ENCODE data around the gene CALN1.
"Not testable (repeated sequence)": the region's sequence is repeated elsewhere in the genome, so short reads cannot be mapped to it uniquely, and the experiment has no call there.

CALN1 gene

DNA sequence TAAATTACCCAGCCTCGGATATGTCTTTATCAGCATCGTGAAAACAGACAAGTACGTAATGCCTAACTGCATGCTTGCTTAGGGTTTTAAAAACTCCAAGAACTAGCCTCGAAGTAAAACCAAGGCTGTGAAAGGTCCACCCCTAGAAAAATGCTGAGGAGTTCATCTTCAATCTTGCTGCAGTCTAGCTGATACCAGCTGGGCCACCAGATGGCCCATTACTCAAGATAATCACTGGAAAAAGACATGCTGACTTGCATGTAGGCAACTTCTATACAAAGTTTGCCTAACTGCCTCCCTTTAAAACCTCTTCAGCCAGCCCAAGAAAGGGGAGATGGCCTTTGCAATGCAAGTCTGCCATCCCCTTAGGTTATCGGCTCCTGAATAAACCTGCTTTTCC, 666.1 kb downstream of the CALN1 start:
- DNase-seq (ENCODE audit: low read depth in 2 of 2), result no peak

GRCh38 chr7:71740174-71740560, 672.0 kb downstream of the CALN1 start:
- no peak for DNase-seq (ENCODE audit: low read depth in 2 of 2)

DNA sequence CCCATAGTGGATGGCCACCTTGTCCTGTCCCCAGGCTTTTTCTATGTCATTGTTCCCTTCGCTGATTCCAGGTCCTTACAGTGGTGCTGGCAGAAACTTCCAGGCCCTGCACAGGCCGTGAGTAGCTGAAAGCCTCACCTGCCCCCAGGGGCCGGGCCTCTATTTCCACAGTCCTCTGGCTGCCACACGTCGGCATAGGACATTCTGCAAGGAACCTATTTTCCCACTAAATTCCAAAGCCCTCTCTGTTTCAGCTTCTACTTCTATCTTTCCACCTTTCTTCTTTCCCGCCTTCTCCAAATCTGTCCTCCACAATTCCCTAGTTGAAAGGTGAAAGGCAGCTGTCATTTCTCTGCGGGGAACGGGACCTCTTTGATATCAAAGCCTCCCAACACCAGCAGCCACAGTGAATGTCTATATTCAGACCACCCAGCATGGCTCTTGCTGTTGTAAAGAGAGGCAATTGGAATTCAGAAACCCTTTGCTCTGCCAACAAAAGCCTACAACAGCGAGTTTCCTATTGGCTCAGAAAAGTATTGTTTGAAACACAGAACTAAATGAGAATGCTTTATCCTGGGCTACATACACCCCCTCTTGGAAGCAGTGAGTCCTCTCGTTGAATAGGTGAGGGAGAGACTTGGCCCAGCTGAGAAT, 672.5 kb downstream of the CALN1 start:
- DNase-seq (ENCODE audit: low read depth in 2 of 2), result no peak

- not testable (repeated sequence) for DNase-seq (ENCODE audit: low read depth in 2 of 2)
Measured at GRCh38 chr7:71737931-71738540, 674.1 kb downstream of the CALN1 start.

GRCh38 chr7:71735961-71736556, 676.1 kb downstream of the CALN1 start:
- peak in 1 of 2 donors; percentile 6 for DNase-seq (ENCODE audit: low read depth in 2 of 2)

GRCh38 chr7:71733107-71733870, 678.8 kb downstream of the CALN1 start:
- DNase-seq (ENCODE audit: low read depth in 2 of 2), result peak; percentile 24 to 59

DNA sequence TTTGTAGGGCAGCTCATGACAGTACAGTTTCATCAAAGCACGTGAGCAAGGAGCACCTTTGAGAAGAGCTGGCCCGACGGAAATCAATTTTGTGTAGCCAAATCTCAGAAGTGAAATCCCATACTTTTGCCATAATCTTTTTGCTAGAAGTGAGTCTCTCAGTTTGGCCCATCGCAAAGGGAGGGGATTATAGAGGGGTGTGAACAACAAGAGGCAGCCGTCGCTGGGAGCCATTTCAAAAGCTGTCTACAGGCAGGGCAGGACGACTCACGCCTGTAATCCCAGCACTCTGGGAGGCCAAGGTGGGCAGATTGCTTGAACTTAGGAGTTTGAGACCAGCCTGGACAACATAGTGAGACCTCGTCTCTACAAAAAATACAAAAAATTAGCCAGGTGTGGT, 680.4 kb downstream of the CALN1 start:
- no peak for DNase-seq (ENCODE audit: low read depth in 2 of 2)

Data from stimulated activated CD4-positive, alpha-beta T cell treated with anti-CD3 and anti-CD28 coated beads, Interleukin-1b, Interleukin-23, amount 100 ng/mL, for 4 hours (primary cell).